Stimulated activated CD4-positive, alpha-beta T cell treated with anti-CD3 and anti-CD28 coated beads, Interleukin-15, amount 100 ng/mL, for 48 hours (primary cell): ENCODE data around the gene LGMN.

Experiments used
- DNase-seq, 2 donors: peaks; one replicate each; pipeline ENCODE4 v3.0.0-alpha.2; 2020; ENCODE audit warnings: low read depth in 2 of 2

The LGMN gene

DNA sequence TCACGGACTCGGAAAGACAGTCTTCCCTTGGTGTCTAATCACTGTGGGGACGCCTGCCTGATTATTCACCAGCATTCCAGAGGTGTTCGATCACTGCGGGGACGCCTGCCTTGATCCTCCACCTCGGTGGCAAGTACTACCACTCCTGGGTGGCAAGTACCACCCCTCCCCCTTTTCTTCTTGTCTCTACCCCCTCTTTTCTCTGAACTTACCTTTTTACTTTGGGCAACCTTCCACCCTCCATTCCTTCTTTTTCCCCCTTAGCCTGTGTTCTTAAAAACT, 12.0 kb upstream of the LGMN start:
- DNase-seq, result no peak

DNA sequence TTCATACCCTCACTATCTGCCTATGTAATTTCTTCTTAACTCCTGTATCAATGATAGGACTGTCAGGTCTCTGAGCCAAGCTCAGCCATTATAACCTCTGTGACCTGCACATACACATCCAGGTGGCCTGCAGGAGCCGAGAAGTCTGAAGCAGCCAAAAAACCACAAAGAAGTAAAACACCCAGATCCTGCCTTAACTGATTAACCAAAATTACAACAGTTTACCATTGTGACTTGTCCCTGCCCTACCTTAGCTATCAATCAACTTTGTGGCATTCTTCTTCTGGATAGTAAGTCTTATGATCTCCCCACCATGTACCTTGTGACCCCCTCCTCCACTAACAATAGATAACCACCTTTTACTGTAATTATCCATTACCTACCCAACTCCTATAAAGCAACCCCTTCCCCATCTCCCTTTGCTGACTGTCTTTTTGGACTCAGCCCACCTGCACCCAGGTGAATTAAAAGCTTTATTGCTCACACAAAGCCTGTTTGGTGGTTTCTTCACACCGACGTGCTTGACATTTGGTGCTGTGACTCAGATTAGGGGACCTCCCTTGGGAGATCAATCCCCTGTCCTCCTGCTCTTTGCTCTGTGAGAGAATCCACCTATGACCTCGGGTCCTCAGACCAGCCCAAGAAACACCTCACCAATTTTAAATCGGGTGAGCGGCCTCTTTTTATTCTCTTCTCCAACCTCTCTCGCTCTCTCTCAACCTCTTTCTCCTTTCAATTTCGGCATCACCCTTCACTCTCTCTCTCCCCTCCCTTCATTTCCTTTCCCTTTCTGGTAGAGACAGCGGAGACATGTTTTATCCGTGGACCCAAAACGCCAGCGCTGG, 11.5 kb upstream of the LGMN start:
- DNase-seq, result no peak

DNA sequence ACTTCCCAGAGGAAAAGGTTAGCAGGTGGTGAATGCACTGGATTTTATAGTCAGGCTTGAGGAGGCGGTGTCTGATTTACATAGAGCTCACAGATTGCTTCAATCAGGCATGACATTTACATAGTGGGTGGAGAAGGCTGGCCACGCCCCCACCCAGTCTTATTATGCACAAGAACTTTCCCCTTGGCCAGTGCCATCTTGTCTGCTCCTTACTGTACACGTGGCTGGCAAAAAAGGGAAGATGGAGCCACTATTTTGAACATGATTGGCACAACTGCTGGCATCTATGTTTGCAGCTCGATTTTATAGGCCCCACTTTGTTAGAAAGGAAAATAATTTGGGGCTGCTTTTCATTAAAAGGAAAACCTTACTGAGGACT, 10.9 kb upstream of the LGMN start:
- no peak for DNase-seq

DNA sequence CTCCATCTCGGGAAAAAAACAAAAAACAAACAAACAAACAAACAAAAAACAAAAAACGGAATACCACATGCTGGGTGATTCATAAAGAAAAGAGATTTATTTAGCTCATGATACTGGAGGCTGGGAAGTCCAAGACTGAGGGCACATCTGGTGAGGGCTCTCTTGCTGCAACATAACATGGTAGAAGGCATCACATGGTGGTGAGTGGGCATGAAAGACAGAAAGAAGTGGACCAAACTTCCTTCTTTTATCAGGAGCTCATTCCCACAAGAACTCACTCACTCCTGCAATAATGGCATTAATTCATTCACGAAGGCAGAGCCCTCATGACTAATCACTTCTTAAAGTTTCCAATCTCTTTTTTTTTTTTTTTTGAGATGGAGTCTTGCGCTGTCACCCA, 8.0 kb upstream of the LGMN start:
- DNase-seq, result no peak

- DNase-seq, result no peak
Measured at GRCh38 chr14:92755495-92755894, 7.1 kb upstream of the LGMN start.

DNA sequence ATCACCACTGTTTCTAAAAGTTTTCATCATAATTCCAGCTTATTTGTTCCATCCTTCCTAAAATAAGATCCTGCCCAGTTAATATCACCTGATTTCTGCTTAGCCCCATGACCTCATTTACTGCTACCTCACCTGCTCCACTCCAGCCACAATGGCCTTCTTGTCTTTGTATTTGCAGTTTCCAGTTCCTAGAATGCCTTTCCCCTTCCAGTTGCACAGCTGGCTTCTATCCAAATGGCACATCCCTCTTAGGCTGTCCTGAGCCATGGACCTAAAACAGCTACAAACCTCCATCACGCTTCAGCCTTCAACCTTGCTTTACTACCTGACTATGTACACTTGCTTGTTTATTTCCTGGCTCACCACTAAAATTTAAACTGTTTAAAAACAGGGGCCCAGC, 6.5 kb upstream of the LGMN start:
- DNase-seq, result no peak

DNA sequence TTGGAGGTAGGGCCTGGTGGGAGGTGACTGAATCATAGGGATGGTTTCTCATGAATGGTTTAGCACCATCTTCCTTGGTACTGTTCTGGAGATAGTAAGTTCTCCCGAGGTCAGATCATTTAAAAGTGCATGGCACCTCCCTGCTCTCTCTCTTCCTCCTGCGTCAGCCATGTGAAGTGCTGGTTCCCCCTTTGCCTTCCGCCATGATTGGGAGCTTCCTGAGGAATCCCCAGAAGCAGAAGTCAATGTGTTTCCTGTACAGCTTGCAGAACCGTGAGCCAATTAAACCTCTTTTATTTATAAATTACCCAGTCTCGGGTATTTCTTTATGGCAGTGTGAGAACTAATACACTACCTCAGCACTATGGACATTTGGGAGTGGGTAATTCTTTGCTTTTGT, 4.8 kb upstream of the LGMN start:
- no peak for DNase-seq

DNA sequence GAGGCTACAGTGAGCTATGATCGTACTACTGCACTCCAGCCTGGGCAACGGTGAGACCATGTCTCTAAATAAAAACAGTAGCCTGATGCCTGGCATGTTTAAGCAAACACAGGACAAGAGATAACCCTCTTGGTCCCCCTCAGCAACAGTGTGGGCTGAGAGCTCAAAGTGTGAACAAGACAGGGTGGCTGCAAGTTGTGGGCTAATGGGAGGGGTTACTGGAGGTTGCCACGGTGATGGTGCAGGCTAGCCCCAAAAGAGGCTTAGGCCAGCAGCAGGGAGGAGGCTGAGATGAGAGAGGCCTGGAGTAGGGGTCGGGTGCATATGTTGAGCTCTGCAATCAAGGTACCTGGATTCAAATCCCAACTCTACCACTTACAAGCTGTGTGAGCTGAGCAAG, 3.4 kb upstream of the LGMN start:
- DNase-seq, result no peak

DNA sequence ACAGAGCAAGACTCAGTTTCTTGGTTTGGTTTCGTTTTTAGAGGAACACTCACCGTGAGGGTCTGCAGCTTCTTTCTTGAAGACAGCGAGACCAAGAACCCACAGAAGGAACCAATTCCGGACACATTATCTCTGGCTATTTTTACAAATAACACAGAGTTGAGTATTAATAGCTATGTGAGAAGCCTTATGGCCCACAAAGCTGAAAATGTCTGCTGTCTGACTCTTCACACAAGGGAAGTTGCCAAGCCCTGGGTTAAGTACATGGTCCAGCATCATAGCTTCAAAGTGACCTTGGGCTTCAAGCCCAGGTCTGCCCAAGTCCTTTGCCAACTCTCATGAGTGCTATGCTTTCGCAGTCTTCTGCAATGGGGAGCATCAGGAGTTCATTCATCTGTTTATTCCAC, 2.6 kb upstream of the LGMN start:
- no peak for DNase-seq

- DNase-seq, result peak in 1 of 2 donors; percentile 25
Measured at GRCh38 chr14:92750222-92750728, 1.8 kb upstream of the LGMN start.

GRCh38 chr14:92747701-92748258, 647 bp downstream of the LGMN start:
- no peak for DNase-seq

- DNase-seq, result no peak
Measured at GRCh38 chr14:92744198-92744597, 4.2 kb downstream of the LGMN start.

- no peak for DNase-seq
Measured at GRCh38 chr14:92740440-92740839, 8.0 kb downstream of the LGMN start.

DNA sequence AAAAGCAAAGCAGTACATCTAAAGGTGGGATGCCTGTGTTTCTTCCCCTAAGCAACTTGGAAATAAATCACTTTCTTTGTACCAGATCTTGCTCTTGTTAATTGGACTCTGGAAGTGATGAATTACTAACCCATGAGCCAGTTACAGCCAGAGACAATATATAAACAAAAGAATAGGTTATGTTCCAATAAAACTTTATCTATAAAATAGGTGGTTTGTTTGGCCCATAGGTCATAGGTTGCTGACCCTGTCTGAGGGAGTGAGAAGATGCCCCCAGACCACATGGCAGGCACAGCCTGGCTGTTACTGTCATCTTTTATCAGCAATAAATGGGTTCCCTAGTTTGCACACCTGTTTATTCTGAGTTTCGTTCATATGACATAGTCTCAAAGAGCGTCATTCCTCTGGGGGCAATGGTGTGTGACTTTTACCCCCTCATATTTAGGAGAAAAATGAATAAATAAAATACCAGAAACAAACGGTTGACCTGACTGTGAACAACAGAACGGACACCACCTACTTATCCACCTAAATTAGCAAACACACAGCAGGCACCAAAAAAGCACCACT, 10.7 kb downstream of the LGMN start:
- DNase-seq, result no peak

- no peak for DNase-seq
Measured at GRCh38 chr14:92737206-92737605, 11.2 kb downstream of the LGMN start.

GRCh38 chr14:92735344-92735743, 13.1 kb downstream of the LGMN start:
- DNase-seq, result no peak

- DNase-seq, result no peak
Measured at GRCh38 chr14:92734618-92735017, 13.8 kb downstream of the LGMN start.

DNA sequence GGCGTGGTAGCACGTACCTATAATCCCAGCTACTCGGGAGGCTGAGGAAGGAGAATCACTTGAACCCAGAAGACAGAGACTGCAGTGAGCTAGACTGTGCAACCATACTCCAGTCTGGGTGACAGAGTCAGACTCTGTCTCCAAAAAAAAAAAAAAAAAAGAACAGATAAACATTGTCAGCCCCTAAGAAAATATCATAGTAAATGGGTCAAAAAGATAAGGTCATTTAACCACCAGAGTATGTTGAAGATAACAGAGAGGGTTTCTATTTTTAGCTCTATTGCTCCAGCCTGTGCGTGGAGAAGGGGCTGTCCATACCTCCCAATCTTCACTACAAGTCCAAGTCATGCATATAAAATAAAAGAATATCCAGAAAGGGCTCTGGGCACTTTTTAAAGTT, 15.4 kb downstream of the LGMN start:
- DNase-seq, result no peak

GRCh38 chr14:92731622-92732115, 16.8 kb downstream of the LGMN start:
- DNase-seq, result no peak

GRCh38 chr14:92729634-92730358, 18.6 kb downstream of the LGMN start:
- DNase-seq, result no peak

DNA sequence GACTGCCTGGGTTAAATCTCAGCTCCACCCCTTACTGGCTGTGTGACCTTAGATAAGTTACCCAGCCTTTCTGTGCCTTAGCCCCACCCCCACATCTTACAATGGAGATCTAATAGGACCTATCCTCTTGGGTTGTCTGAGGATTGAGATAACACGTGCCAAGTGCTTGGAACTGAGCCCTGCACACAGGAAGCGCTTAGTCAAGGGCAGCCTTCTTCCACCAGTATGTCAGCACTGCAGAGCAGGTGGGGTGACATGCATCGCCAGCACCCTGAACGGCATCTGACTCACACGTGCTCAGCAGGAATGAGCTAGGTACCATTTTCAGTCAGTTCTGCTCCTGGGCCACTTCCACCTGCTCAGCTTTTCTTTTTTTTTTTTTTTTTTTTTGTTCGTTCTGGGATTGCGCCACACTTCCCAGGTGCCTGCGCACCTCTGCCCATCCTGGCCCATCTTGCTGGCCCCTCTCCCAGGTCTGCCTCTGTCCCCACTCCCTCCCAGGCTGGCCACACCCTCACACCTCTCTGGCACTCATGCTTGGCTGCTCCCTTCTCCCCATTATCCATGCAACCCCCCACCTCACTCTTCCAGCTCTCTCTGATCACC, 19.6 kb downstream of the LGMN start:
- DNase-seq, result peak; percentile 42 to 68

DNA sequence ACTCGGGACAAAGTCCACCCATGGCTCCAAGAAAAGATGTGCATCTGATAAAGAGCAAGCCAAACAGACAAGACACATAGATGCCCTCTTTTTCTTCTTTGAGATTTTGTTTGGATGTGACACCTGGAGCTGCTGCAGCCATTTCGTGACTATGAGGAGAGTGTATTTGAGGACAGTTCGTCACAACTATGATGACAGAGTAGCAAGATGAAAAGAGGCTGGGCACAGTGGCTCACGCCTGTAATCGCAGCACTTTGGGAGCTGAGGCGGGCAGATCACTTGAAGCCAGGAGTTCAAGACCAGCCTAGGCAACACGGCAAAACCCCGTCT, 21.5 kb downstream of the LGMN start:
- DNase-seq, result no peak
